ENCODE data around the gene STRBP. TPM values are rescaled to one million over a fixed set of nuclear protein-coding genes. Genes with fewer than 3 reads are reported as not detected.

The STRBP gene
- total RNA-seq, 3 donors from 2014 or later, result 39.8 to 45.0 (median 44.2) TPM

- no peak for TF ChIP-seq CTCF (IDR thresholded peaks at IDR 0.05)
- no peak overlapping the region for H3K4me3 ChIP-seq
- no peak for DNase-seq
- no peaks in the 10 kb centered on the region for H3K9me3 ChIP-seq
- H3K36me3 ChIP-seq (ENCODE audit: low read depth), result no peaks in the 10 kb centered on the region
- H3K4me1 ChIP-seq (ENCODE audit: low read depth), result no peaks in the 10 kb centered on the region
- intact Hi-C loops (cut with DNase I, micrococcal nuclease), result no loop called here
- ATAC-seq, result no peak
Measured at GRCh38 chr9:123129423-123129822, 139.0 kb downstream of the STRBP start.

GRCh38 chr9:123128591-123128990 lies 139.8 kb downstream of the STRBP start:
- no peak for DNase-seq
- no peak for TF ChIP-seq CTCF (IDR thresholded peaks at IDR 0.05)
- Histone ChIP-seq H3K4me3 (no peak overlapping the region), H3K9me3 (no peaks in the 10 kb centered on the region), H3K36me3 (ENCODE audit: low read depth) (no peaks in the 10 kb centered on the region), H3K4me1 (ENCODE audit: low read depth) (no peaks in the 10 kb centered on the region)
- no peak for ATAC-seq
- intact Hi-C loops (cut with DNase I, micrococcal nuclease), result no loop called here

GRCh38 chr9:123127512-123128075 lies 140.8 kb downstream of the STRBP start:
- TF ChIP-seq CTCF (IDR thresholded peaks at IDR 0.05), result no peak
- H3K4me3 ChIP-seq, result no peak overlapping the region
- intact Hi-C loops (cut with DNase I, micrococcal nuclease), result no loop called here
- ATAC-seq (no peak), DNase-seq (no peak)
- no peaks in the 10 kb centered on the region for H3K4me1 ChIP-seq (ENCODE audit: low read depth)
- H3K36me3 ChIP-seq (ENCODE audit: low read depth), result no peaks in the 10 kb centered on the region
- H3K9me3 ChIP-seq, result no peaks in the 10 kb centered on the region

- intact Hi-C loops (cut with DNase I, micrococcal nuclease), result no loop called here
- no peaks in the 10 kb centered on the region for H3K36me3 ChIP-seq (ENCODE audit: low read depth)
- H3K4me1 ChIP-seq (ENCODE audit: low read depth), result peaks cover 7% of the 10 kb centered on the region
- DNase-seq, result no peak
- no peaks in the 10 kb centered on the region for H3K9me3 ChIP-seq
- TF ChIP-seq CTCF (IDR thresholded peaks at IDR 0.05), result no peak
- H3K4me3 ChIP-seq, result no peak overlapping the region
- ATAC-seq, result peak; percentile 53
Measured at GRCh38 chr9:123121457-123121856, 146.9 kb downstream of the STRBP start.

GRCh38 chr9:123120953-123121352 lies 147.4 kb downstream of the STRBP start:
- H3K36me3 ChIP-seq (ENCODE audit: low read depth), result no peaks in the 10 kb centered on the region
- peaks cover 7% of the 10 kb centered on the region for H3K4me1 ChIP-seq (ENCODE audit: low read depth)
- DNase-seq, result no peak
- ATAC-seq, result no peak
- TF ChIP-seq CTCF (IDR thresholded peaks at IDR 0.05), result no peak
- H3K4me3 ChIP-seq, result no peak overlapping the region
- no peaks in the 10 kb centered on the region for H3K9me3 ChIP-seq
- intact Hi-C loops (cut with DNase I, micrococcal nuclease), result no loop called here

GRCh38 chr9:123120131-123120530 lies 148.3 kb downstream of the STRBP start:
- peaks cover 5% of the 10 kb centered on the region for H3K36me3 ChIP-seq (ENCODE audit: low read depth)
- TF ChIP-seq CTCF (IDR thresholded peaks at IDR 0.05), result no peak
- H3K4me3 ChIP-seq, result no peak overlapping the region
- DNase-seq (no peak), ATAC-seq (no peak)
- H3K4me1 ChIP-seq (ENCODE audit: low read depth), result peaks cover 7% of the 10 kb centered on the region
- H3K9me3 ChIP-seq, result no peaks in the 10 kb centered on the region
- intact Hi-C loops (cut with DNase I, micrococcal nuclease), result no loop called here
